Endothelial cell of hepatic sinusoid (primary cell): ENCODE measurements around the gene ETNK2.

ENCODE experiments used
- in situ Hi-C: cut with HindIII; loops from 2 replicates; pipeline ENCODE4 v1.10.0; 2017; ENCODE audit warnings: low sequenced_read_pairs

Gene ETNK2

DNA sequence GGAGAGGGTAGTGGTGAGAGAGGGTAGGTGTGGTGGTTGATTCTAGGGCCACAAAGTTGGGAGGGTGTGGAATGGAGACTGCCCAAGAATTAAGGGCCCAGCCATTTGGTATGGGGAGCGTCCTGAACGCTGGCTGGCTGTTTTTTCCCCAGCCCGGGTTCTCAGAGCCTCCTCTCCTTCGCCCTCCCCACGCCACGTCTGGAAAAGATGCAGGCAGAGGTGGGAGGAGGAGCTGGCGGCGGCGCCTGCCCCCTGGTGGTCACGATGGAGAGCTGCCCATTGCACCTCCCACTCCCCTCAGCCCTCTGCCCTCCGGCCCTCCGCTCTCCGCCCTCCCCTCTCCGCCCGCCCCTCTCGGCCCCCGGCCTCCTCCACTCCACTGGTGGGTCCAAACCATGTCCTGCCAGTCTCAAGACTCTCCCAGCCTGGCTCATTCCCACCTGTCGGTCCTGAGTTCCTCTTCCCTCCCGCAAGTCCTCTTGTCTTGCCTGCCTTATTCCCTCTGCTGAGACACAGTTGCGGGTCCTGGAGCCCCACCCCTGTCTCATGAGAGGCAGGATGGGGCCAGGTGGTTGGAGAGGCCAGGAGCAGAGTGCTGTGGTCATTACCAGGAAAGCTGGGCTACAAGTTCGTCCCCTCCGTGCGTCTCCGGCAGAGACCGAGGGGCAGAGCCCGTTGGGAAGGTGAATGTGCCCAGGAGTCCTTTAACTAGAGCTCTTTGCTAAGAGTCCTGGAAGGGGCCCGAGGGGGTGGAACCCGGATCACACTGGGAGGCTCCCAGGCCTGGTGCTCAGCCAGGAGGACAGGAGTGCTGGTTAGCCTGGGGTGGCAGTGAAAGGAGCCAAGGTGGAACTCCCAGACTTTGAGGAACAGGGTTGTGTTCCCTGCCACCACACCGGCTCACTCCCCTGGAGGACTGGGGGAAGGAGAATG is 22.6 kb downstream of the ETNK2 start:
- in situ Hi-C loops: no loop called here

- in situ Hi-C loops: no loop called here
These were observed 23.3 kb downstream of the ETNK2 start for GRCh38 chr1:204128464-204128963.

DNA sequence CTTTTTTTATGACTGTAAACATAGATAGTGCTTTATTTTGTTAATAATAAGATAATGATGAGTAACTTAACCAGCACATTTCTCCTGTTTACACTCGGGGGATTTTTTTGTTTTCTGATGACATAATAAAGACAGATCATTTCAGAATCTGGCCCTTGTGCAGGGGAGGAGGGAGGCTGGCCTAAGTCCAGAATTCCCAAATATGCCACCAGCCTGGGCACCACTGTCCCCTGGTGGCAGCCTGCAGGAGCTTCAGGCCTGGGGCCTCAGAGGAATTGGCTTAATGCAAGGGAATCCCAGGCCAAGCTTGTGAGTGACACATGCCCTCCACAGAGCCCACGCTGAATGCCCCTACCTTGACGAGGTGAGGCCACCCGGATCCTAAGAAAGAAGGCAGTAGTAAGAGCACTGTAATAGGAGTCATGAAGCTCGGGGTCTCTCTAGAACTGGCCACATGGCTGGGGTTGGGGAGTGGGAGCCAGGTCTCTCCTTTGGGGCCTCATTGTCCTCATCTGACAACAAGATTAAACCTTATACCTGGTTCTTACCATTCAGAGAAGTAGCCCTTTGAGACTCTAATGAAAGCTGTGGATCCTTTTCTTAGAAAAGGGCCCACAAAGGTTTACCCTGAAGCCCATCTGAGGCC is 24.1 kb downstream of the ETNK2 start:
- in situ Hi-C loops: no loop called here

DNA sequence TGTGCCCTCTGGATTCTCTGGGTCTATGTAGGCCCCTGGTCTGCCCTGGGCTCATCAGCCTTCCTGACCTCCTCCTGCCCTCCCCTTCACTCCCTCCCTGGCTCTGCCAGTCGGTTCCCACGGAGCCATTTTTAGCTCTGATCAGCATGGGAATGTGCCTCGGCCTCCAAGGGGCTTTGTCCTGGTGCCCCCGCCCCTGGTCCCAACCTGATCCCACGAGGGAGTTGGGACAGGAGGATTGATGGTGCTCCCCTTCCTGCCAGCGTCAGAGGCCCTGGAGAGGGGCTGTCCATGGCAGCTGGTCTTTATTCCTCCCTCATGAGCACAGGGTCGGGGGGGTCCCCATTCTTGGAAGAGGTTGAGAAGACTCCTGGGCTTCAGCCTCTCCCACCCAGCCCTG is 24.9 kb downstream of the ETNK2 start:
- in situ Hi-C loops: no loop called here

DNA sequence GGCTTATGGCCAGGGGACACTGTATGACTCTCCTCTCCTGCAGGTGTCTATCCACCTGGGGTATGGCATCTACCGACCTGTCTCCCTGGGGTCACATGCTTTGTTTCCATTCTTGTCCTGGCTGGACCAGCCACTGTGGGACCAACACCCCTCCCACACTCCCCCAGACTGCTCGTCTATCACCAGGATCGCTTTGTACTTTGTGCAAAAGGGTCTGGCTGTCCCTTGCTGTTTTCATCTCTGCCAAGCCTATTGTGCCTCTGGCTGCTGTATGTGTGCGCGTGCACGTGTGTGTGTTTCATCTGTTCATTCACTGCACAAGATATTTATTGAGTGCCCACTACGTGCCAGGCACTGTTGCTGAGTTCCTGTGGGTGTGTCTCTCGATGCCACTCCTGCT is 25.5 kb downstream of the ETNK2 start:
- in situ Hi-C loops: no loop called here

GRCh38 chr1:204125759-204126351 is 26.0 kb downstream of the ETNK2 start:
- in situ Hi-C loops: no loop called here

- in situ Hi-C loops: no loop called here
These were observed 27.2 kb downstream of the ETNK2 start for GRCh38 chr1:204124639-204125038.

DNA sequence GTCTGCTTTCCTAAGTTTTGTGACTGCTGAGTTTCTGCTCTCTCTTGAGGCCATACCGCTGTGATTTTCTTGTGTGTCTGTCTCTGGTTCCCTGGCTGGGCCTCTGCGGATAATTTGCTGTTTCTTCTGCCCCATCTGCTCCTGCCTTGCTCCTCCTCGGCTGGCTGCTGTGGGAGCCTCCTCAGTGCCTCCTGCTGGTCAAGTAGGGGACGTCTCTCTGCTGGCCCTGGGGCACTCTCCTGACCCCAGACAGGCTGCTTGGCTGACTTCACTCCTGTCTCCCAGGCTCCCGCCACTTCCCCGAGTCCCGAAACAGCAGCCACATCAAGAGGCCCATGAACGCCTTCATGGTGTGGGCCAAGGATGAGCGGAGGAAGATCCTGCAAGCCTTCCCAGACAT is 28.5 kb downstream of the ETNK2 start:
- in situ Hi-C loops: no loop called here

GRCh38 chr1:204121840-204122555 is 29.8 kb downstream of the ETNK2 start:
- in situ Hi-C loops: no loop called here

DNA sequence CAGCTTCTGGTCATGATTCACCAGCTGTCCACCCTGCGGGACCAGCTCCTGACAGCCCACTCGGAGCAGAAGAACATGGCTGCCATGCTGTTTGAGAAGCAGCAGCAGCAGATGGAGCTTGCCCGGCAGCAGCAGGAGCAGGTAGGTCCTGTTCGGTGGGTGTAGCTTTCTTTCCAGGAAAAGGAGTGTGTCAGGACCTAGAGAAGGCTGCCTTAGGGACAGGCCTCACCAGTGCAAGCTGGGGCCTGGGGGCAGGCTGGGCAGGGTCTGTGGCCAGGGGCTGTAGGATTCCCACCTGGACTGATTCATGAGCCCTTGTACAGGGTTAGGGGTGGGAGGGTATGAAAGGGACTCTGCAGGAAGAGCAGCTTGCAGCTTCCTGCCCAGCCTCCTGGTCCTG is 35.3 kb downstream of the ETNK2 start:
- in situ Hi-C loops: no loop called here

GRCh38 chr1:204115116-204115515 is 36.7 kb downstream of the ETNK2 start:
- in situ Hi-C loops: no loop called here

DNA sequence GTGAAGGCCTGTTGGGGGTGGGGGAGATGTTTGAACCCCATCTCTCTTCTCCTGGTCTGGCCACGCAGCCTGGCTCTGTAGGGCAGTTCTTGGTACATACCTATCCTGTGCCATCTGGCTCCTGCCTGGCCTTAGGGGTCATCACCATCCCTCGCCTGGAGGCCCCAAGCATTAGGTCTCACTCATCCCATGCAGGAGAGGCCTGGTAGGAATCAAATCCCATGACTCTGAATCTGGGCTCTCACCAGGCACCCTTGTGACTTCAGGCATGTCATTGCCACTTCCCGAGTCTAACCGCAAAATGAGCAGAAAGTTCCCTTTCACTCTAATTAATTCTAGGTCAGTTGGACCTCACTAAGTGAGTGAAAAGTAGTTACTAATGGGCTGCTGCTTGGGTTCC is 37.2 kb downstream of the ETNK2 start:
- in situ Hi-C loops: loop anchor here (5.0 kb wide), 1 partner anchor 242 kb away; no protein-coding TSS in a partner anchor

DNA sequence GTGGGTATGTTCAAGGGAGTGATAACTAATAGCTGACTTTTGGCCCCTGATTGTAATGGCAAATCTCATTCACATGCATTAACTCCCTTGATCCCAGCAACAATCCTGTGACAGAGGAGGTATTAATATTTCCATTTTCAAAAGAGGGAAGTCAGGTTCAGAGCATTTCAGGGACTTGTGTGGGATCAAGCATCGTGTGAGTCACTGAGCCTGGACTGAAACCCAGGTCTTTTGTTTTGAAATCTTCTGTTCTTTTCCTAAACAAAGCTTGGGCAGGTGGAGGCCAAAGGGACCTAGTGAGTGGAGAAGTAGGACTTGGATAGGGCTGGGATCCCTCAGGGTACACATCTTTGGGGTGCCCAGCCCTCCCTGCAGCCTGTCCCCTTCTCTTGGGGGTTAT is 37.9 kb downstream of the ETNK2 start:
- in situ Hi-C loops: loop anchor here (5.0 kb wide), 1 partner anchor 242 kb away; no protein-coding TSS in a partner anchor

GRCh38 chr1:204112876-204113730 is 38.7 kb downstream of the ETNK2 start:
- in situ Hi-C loops: loop anchor here (5.0 kb wide), 1 partner anchor 241 kb away; no protein-coding TSS in a partner anchor

DNA sequence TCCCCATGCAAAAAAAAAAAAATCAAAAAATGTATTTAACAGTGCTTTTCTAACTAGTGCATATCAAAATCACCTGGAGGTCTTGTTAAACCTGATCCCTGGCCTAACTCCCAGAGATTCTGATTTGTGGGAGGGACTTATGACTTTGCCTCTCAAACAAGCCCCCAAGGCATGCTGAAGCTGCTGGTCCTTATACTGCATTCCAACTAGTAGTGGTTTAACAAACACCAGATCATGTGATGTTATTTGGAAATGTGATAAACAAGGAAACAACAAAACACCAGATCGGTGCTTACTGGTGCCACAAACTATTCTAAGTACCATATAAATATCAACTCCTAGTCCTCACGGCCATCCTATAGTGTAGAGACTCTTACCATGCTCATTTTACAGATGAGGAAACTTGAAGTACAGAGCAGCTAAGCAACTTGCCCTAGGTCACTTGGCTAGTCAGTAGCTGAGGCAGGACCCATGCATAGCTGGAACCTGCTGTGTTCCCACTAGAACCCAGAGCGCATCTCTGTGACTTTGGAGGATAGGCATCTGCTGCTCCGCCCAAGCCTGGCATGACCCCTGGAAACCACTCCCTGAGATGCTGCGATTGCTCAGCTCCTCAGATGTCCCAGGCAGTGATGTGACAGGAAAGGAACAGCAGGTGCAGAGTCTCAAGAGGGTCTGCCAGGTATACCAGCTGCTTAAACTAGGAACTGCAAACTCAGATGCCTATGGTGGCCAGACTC is 40.8 kb downstream of the ETNK2 start:
- in situ Hi-C loops: loop anchor here (5.0 kb wide), 1 partner anchor 239 kb away; no protein-coding TSS in a partner anchor

DNA sequence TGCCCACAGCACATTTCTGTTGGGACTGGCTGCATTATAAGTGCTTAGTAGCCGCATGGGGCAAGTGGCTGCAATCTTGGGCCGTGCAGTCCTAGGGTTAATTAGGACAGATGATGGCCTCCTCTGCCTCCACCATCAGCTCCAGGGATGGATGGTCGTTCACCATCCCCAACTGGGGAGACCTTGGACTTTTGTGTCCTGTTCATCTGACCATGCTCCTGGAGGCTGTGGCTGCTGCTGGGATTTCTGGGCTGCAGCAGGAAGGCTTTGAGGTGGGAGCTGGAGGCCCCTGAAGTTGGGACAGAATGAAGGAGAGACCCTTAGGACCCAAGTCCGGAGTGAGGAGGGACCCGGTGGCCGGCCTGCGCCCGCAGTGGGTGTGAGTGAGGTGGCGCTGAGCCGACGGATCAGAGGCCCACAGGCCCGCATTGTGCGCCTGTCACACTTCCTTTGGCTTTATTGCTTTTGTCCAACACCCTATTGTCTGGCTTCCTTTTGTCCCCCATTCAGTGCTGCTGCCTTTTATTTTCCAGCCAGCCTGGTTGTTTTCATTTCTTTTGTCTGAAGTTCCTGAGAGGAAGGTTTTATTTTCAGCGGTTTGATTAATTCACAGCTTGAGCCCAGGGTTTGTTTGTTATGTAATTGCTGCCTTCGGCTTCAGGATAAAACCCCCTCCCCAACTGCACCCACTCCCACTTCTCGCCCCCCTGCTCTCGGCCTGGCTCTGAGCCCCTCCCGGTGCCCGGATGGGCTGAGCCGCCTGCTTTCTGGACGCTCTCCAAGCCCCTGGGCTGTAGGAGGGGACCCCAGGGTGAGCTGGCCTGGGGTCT is 43.3 kb downstream of the ETNK2 start:
- in situ Hi-C loops: no loop called here

GRCh38 chr1:204107892-204108291 is 44.0 kb downstream of the ETNK2 start:
- in situ Hi-C loops: no loop called here

GRCh38 chr1:204106825-204107224 is 45.0 kb downstream of the ETNK2 start:
- in situ Hi-C loops: no loop called here
